ENCODE measurements around the gene DDRGK1. TPM values are rescaled to one million over a fixed set of nuclear protein-coding genes. Genes with fewer than 3 reads are reported as not detected.

Gene DDRGK1
- 10 to 100 TPM; 23.0 to 64.9 TPM for total RNA-seq
- 10 to 100 TPM; 61.6 to 79.0 TPM for polyA plus RNA-seq (ENCODE audit: insufficient read length in 2 of 2)
- long read RNA-seq, donor 1, transcript DDRGK1-204 (2 exons, 865 nt): minor isoform, 5 of 31 reads
- long read RNA-seq, donor 1, transcript DDRGK1-201 (9 exons, 1,306 nt): major isoform, 26 of 31 reads
- long read RNA-seq, donor 1, partial matches to known transcripts: 0 of 31 reads
- long read RNA-seq, donor 1, other reads (novel, unspliced or antisense): 0 of 31 reads
- long read RNA-seq, donor 2, transcript DDRGK1-201 (9 exons, 1,306 nt): major isoform, 8 of 8 reads
- long read RNA-seq, donor 2, partial matches to known transcripts: 0 of 8 reads
- long read RNA-seq, donor 2, other reads (novel, unspliced or antisense): 0 of 8 reads
- long read RNA-seq, donor 3, transcript DDRGK1-201 (9 exons, 1,306 nt): major isoform, 8 of 14 reads
- long read RNA-seq, donor 3, partial matches to known transcripts: 5 of 14 reads
- long read RNA-seq, donor 3, other reads (novel, unspliced or antisense): 0 of 14 reads
- long read RNA-seq, donor 4, transcript DDRGK1-201 (9 exons, 1,306 nt): major isoform, 25 of 104 reads
- long read RNA-seq, donor 4, partial matches to known transcripts: 22 of 104 reads
- long read RNA-seq, donor 4, other reads (novel, unspliced or antisense): 52 of 104 reads

GRCh38 chr20:3204124-3204794, at the start of gene DDRGK1:
DDRGK1 (minus strand) TSS chr20:3204682; CDS start chr20:3204627, 55 bp downstream.
- Histone ChIP-seq H3K36me3 (ENCODE audit: control insufficient read depth, insufficient read depth, low read length) (peaks cover 37% of the 10 kb centered on the region), H3K27ac (ENCODE audit: low read depth, low read length) (peak within 1 kb of the TSS; percentile 90), H3K4me1 (ENCODE audit: control insufficient read depth, insufficient read depth, low read length) (peaks cover 30% of the 10 kb centered on the region), H3K27me3 (ENCODE audit: control insufficient read depth, insufficient read depth, low read length) (no peaks in the 10 kb centered on the region), H3K4me3 (ENCODE audit: low read depth, low read length) (peak within 1 kb of the TSS; percentile 87), H3K9me3 (ENCODE audit: control insufficient read depth, insufficient read depth, low read length) (no peaks in the 10 kb centered on the region)
- DNase-seq (ENCODE audit: low read depth in 4 of 6, low spot score in 6 of 6): peak; percentile 63 to 96 (median 84)
- WGBS (ENCODE audit: insufficient coverage): under 1% methylated on average over 44 of the region's 48 CpGs

- H3K27me3 ChIP-seq (ENCODE audit: control insufficient read depth, insufficient read depth, low read length): peaks cover 14% of the 10 kb centered on the region
- peaks cover 12% of the 10 kb centered on the region for H3K4me1 ChIP-seq (ENCODE audit: control insufficient read depth, insufficient read depth, low read length)
- peak in 1 of 6 donors; percentile 35 for DNase-seq (ENCODE audit: low read depth in 4 of 6, low spot score in 6 of 6)
- H3K9me3 ChIP-seq (ENCODE audit: control insufficient read depth, insufficient read depth, low read length): no peaks in the 10 kb centered on the region
- no peak overlapping the region for H3K27ac ChIP-seq (ENCODE audit: low read depth, low read length)
- no peak overlapping the region for H3K4me3 ChIP-seq (ENCODE audit: low read depth, low read length)
- H3K36me3 ChIP-seq (ENCODE audit: control insufficient read depth, insufficient read depth, low read length): peaks cover 78% of the 10 kb centered on the region
- 76% methylated on average over 8 of the region's 8 CpGs for WGBS (ENCODE audit: insufficient coverage)
These were observed 47.3 kb upstream of the DDRGK1 start for GRCh38 chr20:3251806-3252205.

DNA sequence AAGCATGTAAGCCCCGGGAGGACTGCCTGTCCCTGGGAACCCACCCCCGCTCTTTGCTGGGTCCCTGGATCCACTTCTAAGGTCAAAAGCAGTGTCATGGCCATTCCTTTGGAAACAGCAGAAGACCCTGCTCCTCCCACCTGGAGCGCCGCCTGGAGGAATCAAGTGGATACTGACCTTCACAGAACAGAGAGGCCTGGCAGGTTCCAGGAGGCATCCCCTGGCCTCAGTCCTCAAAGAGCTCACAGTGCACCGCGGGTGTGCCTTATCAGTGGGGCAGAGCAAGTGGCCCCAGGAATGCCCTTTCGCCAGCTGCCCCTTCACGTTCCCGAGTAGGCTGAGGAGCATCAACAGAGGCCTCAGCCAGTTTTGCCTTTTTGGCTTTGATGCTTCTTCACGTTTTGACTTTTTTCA, 45.6 kb upstream of the DDRGK1 start:
- DNase-seq (ENCODE audit: low read depth in 4 of 6, low spot score in 6 of 6): no peak
- Histone ChIP-seq H3K4me1 (ENCODE audit: control insufficient read depth, insufficient read depth, low read length) (peaks cover 12% of the 10 kb centered on the region), H3K4me3 (ENCODE audit: low read depth, low read length) (no peak overlapping the region), H3K9me3 (ENCODE audit: control insufficient read depth, insufficient read depth, low read length) (no peaks in the 10 kb centered on the region), H3K36me3 (ENCODE audit: control insufficient read depth, insufficient read depth, low read length) (peaks cover 61% of the 10 kb centered on the region), H3K27me3 (ENCODE audit: control insufficient read depth, insufficient read depth, low read length) (peaks cover 14% of the 10 kb centered on the region), H3K27ac (ENCODE audit: low read depth, low read length) (no peak overlapping the region)
- 50% methylated on average over 9 of the region's 10 CpGs for WGBS (ENCODE audit: insufficient coverage)

- Histone ChIP-seq H3K4me1 (ENCODE audit: control insufficient read depth, insufficient read depth, low read length) (peaks cover 12% of the 10 kb centered on the region), H3K9me3 (ENCODE audit: control insufficient read depth, insufficient read depth, low read length) (no peaks in the 10 kb centered on the region), H3K36me3 (ENCODE audit: control insufficient read depth, insufficient read depth, low read length) (peaks cover 51% of the 10 kb centered on the region), H3K27ac (ENCODE audit: low read depth, low read length) (no peak overlapping the region), H3K4me3 (ENCODE audit: low read depth, low read length) (no peak overlapping the region), H3K27me3 (ENCODE audit: control insufficient read depth, insufficient read depth, low read length) (peaks cover 14% of the 10 kb centered on the region)
- no peak for DNase-seq (ENCODE audit: low read depth in 4 of 6, low spot score in 6 of 6)
- 0% methylated on average over 5 of the region's 18 CpGs for WGBS (ENCODE audit: insufficient coverage)
These were observed 44.5 kb upstream of the DDRGK1 start for GRCh38 chr20:3248993-3249347.

GRCh38 chr20:3248167-3248992, 43.9 kb upstream of the DDRGK1 start:
- Histone ChIP-seq H3K4me3 (ENCODE audit: low read depth, low read length) (no peak overlapping the region), H3K36me3 (ENCODE audit: control insufficient read depth, insufficient read depth, low read length) (peaks cover 45% of the 10 kb centered on the region), H3K27ac (ENCODE audit: low read depth, low read length) (no peak overlapping the region), H3K27me3 (ENCODE audit: control insufficient read depth, insufficient read depth, low read length) (peaks cover 14% of the 10 kb centered on the region), H3K9me3 (ENCODE audit: control insufficient read depth, insufficient read depth, low read length) (no peaks in the 10 kb centered on the region), H3K4me1 (ENCODE audit: control insufficient read depth, insufficient read depth, low read length) (peaks cover 12% of the 10 kb centered on the region)
- DNase-seq (ENCODE audit: low read depth in 4 of 6, low spot score in 6 of 6): peak in 2 of 6 donors; percentile 20 to 35
- 9% methylated on average over 49 of the region's 53 CpGs for WGBS (ENCODE audit: insufficient coverage)

DNA sequence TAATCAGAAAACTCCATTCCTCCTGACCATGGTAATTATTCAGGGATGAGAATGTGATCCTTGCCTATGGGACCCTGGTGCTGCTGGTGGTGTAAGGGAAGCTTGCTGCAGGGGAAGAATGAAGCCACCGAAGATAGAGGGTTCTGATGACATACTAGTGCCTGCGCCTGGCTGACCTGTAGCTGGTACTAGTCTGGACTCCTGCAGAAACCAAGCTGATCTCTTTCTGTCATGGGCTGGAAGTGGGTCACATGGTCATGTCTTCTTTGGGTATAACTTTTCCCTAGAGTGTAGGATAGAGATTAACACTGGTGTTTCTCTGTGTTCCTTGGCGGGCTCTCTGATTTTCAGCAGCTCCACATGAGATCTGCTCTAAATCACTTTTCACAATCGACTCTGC, 43.2 kb upstream of the DDRGK1 start:
- peak in 2 of 6 donors; percentile 32 to 35 for DNase-seq (ENCODE audit: low read depth in 4 of 6, low spot score in 6 of 6)
- Histone ChIP-seq H3K36me3 (ENCODE audit: control insufficient read depth, insufficient read depth, low read length) (peaks cover 39% of the 10 kb centered on the region), H3K4me3 (ENCODE audit: low read depth, low read length) (no peak overlapping the region), H3K27ac (ENCODE audit: low read depth, low read length) (no peak overlapping the region), H3K27me3 (ENCODE audit: control insufficient read depth, insufficient read depth, low read length) (peaks cover 14% of the 10 kb centered on the region), H3K4me1 (ENCODE audit: control insufficient read depth, insufficient read depth, low read length) (peaks cover 12% of the 10 kb centered on the region), H3K9me3 (ENCODE audit: control insufficient read depth, insufficient read depth, low read length) (no peaks in the 10 kb centered on the region)
- 41% methylated on average over 4 of the region's 4 CpGs for WGBS (ENCODE audit: insufficient coverage)

- H3K36me3 ChIP-seq (ENCODE audit: control insufficient read depth, insufficient read depth, low read length): peaks cover 30% of the 10 kb centered on the region
- H3K4me3 ChIP-seq (ENCODE audit: low read depth, low read length): no peak overlapping the region
- 100% methylated on average over 1 of the region's 1 CpG for WGBS (ENCODE audit: insufficient coverage)
- no peak for DNase-seq (ENCODE audit: low read depth in 4 of 6, low spot score in 6 of 6)
- no peak overlapping the region for H3K27ac ChIP-seq (ENCODE audit: low read depth, low read length)
- no peaks in the 10 kb centered on the region for H3K9me3 ChIP-seq (ENCODE audit: control insufficient read depth, insufficient read depth, low read length)
- peaks cover 17% of the 10 kb centered on the region for H3K27me3 ChIP-seq (ENCODE audit: control insufficient read depth, insufficient read depth, low read length)
- H3K4me1 ChIP-seq (ENCODE audit: control insufficient read depth, insufficient read depth, low read length): peaks cover 12% of the 10 kb centered on the region
These were observed 42.2 kb upstream of the DDRGK1 start for GRCh38 chr20:3246682-3247081.

DNA sequence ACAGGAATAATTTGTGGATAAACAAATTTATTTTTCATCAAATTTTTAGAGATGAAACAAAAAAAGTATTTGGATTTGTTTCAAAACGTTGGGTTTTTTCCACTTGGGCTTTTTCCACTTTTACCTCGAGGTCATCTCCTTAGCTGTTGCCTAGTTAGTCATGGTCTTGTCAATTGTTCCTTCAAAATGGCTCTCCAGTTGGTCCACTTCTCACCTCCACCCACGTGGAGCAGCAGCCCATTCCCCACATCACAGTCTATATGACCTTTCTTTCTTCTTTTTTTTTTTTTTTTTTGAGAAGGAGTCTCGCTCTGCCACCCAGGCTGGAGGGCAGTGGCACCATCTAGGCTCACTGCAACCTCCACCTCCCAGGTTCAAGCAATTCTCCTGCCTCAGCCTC, 41.2 kb upstream of the DDRGK1 start:
- Histone ChIP-seq H3K4me1 (ENCODE audit: control insufficient read depth, insufficient read depth, low read length) (peaks cover 12% of the 10 kb centered on the region), H3K9me3 (ENCODE audit: control insufficient read depth, insufficient read depth, low read length) (no peaks in the 10 kb centered on the region), H3K4me3 (ENCODE audit: low read depth, low read length) (no peak overlapping the region), H3K36me3 (ENCODE audit: control insufficient read depth, insufficient read depth, low read length) (peaks cover 23% of the 10 kb centered on the region), H3K27me3 (ENCODE audit: control insufficient read depth, insufficient read depth, low read length) (peaks cover 27% of the 10 kb centered on the region), H3K27ac (ENCODE audit: low read depth, low read length) (no peak overlapping the region)
- 38% methylated on average over 3 of the region's 4 CpGs for WGBS (ENCODE audit: insufficient coverage)
- no peak for DNase-seq (ENCODE audit: low read depth in 4 of 6, low spot score in 6 of 6)

- Histone ChIP-seq H3K36me3 (ENCODE audit: control insufficient read depth, insufficient read depth, low read length) (peaks cover 17% of the 10 kb centered on the region), H3K4me1 (ENCODE audit: control insufficient read depth, insufficient read depth, low read length) (peaks cover 13% of the 10 kb centered on the region), H3K27me3 (ENCODE audit: control insufficient read depth, insufficient read depth, low read length) (peaks cover 32% of the 10 kb centered on the region), H3K27ac (ENCODE audit: low read depth, low read length) (no peak overlapping the region), H3K9me3 (ENCODE audit: control insufficient read depth, insufficient read depth, low read length) (no peaks in the 10 kb centered on the region), H3K4me3 (ENCODE audit: low read depth, low read length) (no peak overlapping the region)
- WGBS (ENCODE audit: insufficient coverage): no CpG with 5 or more reads among the region's 2 CpGs
- DNase-seq (ENCODE audit: low read depth in 4 of 6, low spot score in 6 of 6): no peak
These were observed 40.7 kb upstream of the DDRGK1 start for GRCh38 chr20:3245156-3245555.

All from spinal cord (tissue), 10 donors.